ENCODE measurements around the gene DACT2.
"Not testable (repeated sequence)": the region's sequence is repeated elsewhere in the genome, so short reads cannot be mapped to it uniquely, and the experiment has no call there.

The DACT2 gene

DNA sequence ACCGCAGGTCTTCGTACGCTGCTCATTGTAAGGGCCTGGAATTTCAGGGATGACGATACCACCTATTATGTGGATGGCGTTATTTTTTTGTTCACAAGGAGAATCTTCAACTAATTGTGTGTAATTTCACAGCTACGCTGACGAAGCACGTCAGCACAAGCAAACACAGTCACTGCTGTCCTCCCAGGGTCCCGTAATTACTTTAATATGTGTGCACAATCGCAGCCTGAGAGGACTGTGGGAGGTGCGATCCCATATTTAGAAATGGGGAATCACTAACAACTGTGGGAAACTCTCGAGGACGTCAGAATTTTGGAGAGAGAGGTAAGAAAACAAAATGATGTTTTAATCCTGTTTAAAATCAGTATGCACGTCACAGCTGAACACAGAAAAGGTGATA, 40.2 kb upstream of the DACT2 start:
- TF ChIP-seq GLIS3 (CRISPR knock-in tag; IDR thresholded peaks at IDR 0.05): no peak
- TF ChIP-seq TCF4 (CRISPR knock-in tag; IDR thresholded peaks at IDR 0.05; ENCODE audit: borderline replicate concordance): no peak
- TF ChIP-seq TSHZ2 (CRISPR knock-in tag; IDR thresholded peaks at IDR 0.05): no peak
- no peak for TF ChIP-seq TOX (CRISPR knock-in tag; IDR thresholded peaks at IDR 0.05; ENCODE audit: borderline replicate concordance)
- TF ChIP-seq ZFP3 (CRISPR knock-in tag; IDR thresholded peaks at IDR 0.05): no peak
- TF ChIP-seq BACH2 (CRISPR knock-in tag; IDR thresholded peaks at IDR 0.05; ENCODE audit: borderline replicate concordance): no peak
- TF ChIP-seq ZFP30 (CRISPR knock-in tag; IDR thresholded peaks at IDR 0.05): no peak
- TF ChIP-seq SNAI2 (CRISPR knock-in tag; IDR thresholded peaks at IDR 0.05): no peak
- no peak for TF ChIP-seq CSRNP3 (CRISPR knock-in tag; IDR thresholded peaks at IDR 0.05)
- TF ChIP-seq OSR1 (CRISPR knock-in tag; IDR thresholded peaks at IDR 0.05): no peak
- no peak for TF ChIP-seq ZNF565 (CRISPR knock-in tag; conservative IDR thresholded peaks at IDR 0.05; ENCODE audit: low read depth)
- no peak for ATAC-seq

GRCh38 chr6:168358842-168359420, 39.4 kb upstream of the DACT2 start:
- no peak for ATAC-seq
- TF ChIP-seq ZFP30 (CRISPR knock-in tag; IDR thresholded peaks at IDR 0.05): no peak
- TF ChIP-seq TCF4 (CRISPR knock-in tag; IDR thresholded peaks at IDR 0.05; ENCODE audit: borderline replicate concordance): no peak
- no peak for TF ChIP-seq ZNF70 (CRISPR knock-in tag; IDR thresholded peaks at IDR 0.05)
- TF ChIP-seq SNAI2 (CRISPR knock-in tag; IDR thresholded peaks at IDR 0.05): no peak
- no peak for TF ChIP-seq CSRNP3 (CRISPR knock-in tag; IDR thresholded peaks at IDR 0.05)

- ATAC-seq: not testable (repeated sequence)
Measured at GRCh38 chr6:168356872-168357271, 37.3 kb upstream of the DACT2 start.

DNA sequence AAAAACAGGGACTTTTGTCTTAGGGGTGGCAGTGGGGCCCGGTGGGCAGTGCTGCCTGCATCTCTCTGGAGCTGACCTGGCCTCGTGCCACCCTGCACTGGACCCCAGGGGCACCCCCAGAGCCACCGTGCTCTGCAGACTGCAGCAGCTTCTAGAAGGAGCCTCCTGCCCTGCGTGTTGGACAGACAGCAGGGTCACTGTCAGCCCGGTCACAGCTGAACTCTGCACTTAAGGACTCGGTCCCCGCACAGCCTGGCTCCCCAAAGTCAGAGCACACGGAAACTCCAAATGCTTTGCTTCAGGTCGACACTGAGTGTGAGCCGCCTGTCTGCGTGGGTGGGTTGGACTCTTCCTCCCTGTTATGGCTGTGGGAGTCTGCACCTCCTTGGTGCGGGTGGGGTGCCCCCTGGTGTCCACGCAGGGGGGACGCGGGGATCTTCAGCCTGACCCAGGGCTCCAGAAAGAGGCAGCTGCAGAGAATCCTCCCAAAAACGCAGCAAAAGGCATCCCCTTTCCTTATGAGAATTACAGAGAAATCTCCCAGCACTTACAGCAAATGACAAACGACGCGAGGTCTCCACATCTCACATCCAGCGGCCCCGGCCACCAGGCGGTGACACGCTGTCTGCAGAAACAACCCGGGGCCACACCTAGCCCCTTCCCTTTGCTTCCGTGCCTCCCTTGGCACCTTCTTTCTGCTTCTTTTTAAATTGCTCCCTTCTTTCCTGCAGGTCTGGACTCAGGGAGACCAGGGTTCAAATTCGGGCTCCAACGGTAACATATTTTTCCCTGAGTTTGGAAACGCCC, 36.3 kb upstream of the DACT2 start:
- TF ChIP-seq TCF4 (CRISPR knock-in tag; IDR thresholded peaks at IDR 0.05; ENCODE audit: borderline replicate concordance) (no peak), RARB (CRISPR knock-in tag; IDR thresholded peaks at IDR 0.05) (no peak), ZNF565 (CRISPR knock-in tag; conservative IDR thresholded peaks at IDR 0.05; ENCODE audit: low read depth) (no peak), ZFP30 (CRISPR knock-in tag; IDR thresholded peaks at IDR 0.05) (no peak), ZC3H10 (CRISPR knock-in tag; IDR thresholded peaks at IDR 0.05) (no peak), CSRNP3 (CRISPR knock-in tag; IDR thresholded peaks at IDR 0.05) (no peak), ARNTL (CRISPR knock-in tag; IDR thresholded peaks at IDR 0.05; ENCODE audit: borderline replicate concordance, low read depth) (no peak), ZNF70 (CRISPR knock-in tag; IDR thresholded peaks at IDR 0.05) (no peak), PPARA (CRISPR knock-in tag; IDR thresholded peaks at IDR 0.05; ENCODE audit: borderline replicate concordance) (no peak)
- TF ChIP-seq, protein P1, sequence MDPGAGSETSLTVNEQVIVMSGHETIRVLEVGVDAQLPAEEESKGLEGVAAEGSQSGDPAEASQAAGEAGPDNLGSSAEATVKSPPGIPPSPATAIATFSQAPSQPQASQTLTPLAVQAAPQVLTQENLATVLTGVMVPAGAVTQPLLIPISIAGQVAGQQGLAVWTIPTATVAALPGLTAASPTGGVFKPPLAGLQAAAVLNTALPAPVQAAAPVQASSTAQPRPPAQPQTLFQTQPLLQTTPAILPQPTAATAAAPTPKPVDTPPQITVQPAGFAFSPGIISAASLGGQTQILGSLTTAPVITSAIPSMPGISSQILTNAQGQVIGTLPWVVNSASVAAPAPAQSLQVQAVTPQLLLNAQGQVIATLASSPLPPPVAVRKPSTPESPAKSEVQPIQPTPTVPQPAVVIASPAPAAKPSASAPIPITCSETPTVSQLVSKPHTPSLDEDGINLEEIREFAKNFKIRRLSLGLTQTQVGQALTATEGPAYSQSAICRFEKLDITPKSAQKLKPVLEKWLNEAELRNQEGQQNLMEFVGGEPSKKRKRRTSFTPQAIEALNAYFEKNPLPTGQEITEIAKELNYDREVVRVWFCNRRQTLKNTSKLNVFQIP (CRISPR knock-in tag; IDR thresholded peaks at IDR 0.05; ENCODE audit: borderline replicate concordance, low read depth): no peak
- TF ChIP-seq, protein P2, sequence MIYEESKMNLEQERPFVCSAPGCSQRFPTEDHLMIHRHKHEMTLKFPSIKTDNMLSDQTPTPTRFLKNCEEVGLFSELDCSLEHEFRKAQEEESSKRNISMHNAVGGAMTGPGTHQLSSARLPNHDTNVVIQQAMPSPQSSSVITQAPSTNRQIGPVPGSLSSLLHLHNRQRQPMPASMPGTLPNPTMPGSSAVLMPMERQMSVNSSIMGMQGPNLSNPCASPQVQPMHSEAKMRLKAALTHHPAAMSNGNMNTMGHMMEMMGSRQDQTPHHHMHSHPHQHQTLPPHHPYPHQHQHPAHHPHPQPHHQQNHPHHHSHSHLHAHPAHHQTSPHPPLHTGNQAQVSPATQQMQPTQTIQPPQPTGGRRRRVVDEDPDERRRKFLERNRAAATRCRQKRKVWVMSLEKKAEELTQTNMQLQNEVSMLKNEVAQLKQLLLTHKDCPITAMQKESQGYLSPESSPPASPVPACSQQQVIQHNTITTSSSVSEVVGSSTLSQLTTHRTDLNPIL (CRISPR knock-in tag; IDR thresholded peaks at IDR 0.05; ENCODE audit: low read depth): no peak
- ATAC-seq: no peak
